ENCODE measurements around the gene DONSON. TPM values are rescaled to one million over a fixed set of nuclear protein-coding genes. Genes with fewer than 3 reads are reported as not detected.

DONSON gene
- total and polyA plus RNA-seq, 9 of the 15 experiments (the other 6 are each of a cell fraction or from before 2014, with no cell fraction given) = 26.7 to 124 (median 62.6) TPM

- TF ChIP-seq HDAC8 (tag; IDR thresholded peaks at IDR 0.05) (0 out of 2 replicates have a peak, but pooled peaks have one; percentile 54), ZNF274 (IDR thresholded peaks at IDR 0.05; ENCODE audit: borderline replicate concordance, low read depth, low read length) (no peak), ZNF407 (IDR thresholded peaks at IDR 0.05; ENCODE audit: low read depth) (no peak), USF1 (CRISPR knock-in tag; IDR thresholded peaks at IDR 0.05) (no peak; the same call in 1 of the 2 replicates), RNF219 (CRISPR knock-in tag; IDR thresholded peaks at IDR 0.05) (no peak), SRSF3 (IDR thresholded peaks at IDR 0.05; ENCODE audit: insufficient read depth, low read length) (no peak), SNIP1 (IDR thresholded peaks at IDR 0.05; ENCODE audit: low read depth) (no peak), KLF16 (IDR thresholded peaks at IDR 0.05) (no peak), KDM1A (IDR thresholded peaks at IDR 0.05) (no peak), DNMT1 (IDR thresholded peaks at IDR 0.05) (0 out of 2 replicates have a peak, but pooled peaks have one; percentile 23), SAFB (IDR thresholded peaks at IDR 0.05; ENCODE audit: borderline replicate concordance, low read depth, low read length) (no peak), MYC (IDR thresholded peaks at IDR 0.05; ENCODE audit: low read depth, low read length) (peak; percentile 94), MYC (CRISPR knock-in tag; IDR thresholded peaks at IDR 0.05; ENCODE audit: borderline replicate concordance, low read depth) (no peak; the same call in 1 of the 2 replicates), SUPT5H (IDR thresholded peaks at IDR 0.05) (peak; percentile 95)
These were observed 45.6 kb downstream of the DONSON start, which contains the start of gene SON (continued) for GRCh38 chr21:33542640-33543504.
